Measurements from ENCODE around the gene ZNF701.

GRCh38 chr19:52570000-52570861 lies at the start of gene ZNF701:
- TF ChIP-seq TCF7L2 (IDR thresholded peaks at IDR 0.05; ENCODE audit: borderline replicate concordance, low read depth, low read length) (no peak), GFI1B (tag by site-specific recombination; IDR thresholded peaks at IDR 0.05) (no peak)
- TF ChIP-seq, protein P1, sequence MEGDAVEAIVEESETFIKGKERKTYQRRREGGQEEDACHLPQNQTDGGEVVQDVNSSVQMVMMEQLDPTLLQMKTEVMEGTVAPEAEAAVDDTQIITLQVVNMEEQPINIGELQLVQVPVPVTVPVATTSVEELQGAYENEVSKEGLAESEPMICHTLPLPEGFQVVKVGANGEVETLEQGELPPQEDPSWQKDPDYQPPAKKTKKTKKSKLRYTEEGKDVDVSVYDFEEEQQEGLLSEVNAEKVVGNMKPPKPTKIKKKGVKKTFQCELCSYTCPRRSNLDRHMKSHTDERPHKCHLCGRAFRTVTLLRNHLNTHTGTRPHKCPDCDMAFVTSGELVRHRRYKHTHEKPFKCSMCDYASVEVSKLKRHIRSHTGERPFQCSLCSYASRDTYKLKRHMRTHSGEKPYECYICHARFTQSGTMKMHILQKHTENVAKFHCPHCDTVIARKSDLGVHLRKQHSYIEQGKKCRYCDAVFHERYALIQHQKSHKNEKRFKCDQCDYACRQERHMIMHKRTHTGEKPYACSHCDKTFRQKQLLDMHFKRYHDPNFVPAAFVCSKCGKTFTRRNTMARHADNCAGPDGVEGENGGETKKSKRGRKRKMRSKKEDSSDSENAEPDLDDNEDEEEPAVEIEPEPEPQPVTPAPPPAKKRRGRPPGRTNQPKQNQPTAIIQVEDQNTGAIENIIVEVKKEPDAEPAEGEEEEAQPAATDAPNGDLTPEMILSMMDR (tag by site-specific recombination; IDR thresholded peaks at IDR 0.05) = no peak
